HG03342 (cell line): ENCODE data around the gene HOXD3.

Source experiments
- ATAC-seq: cut with Tn5 transposase; IDR thresholded peaks from one replicate; pipeline ENCODE4 v1.9.1; 2021; ENCODE audit warnings: mild to moderate bottlenecking, moderate library complexity; ENCODE audit not compliant: unreplicated experiment

HOXD3 gene

GRCh38 chr2:176148751-176149421 is 8.2 kb upstream of the HOXD3 start:
- no peak for ATAC-seq

- ATAC-seq, result no peak
These were observed 7.6 kb upstream of the HOXD3 start for GRCh38 chr2:176149481-176149938.

GRCh38 chr2:176149939-176150583 is 7.0 kb upstream of the HOXD3 start:
- ATAC-seq, result no peak

GRCh38 chr2:176150584-176151441 is 6.3 kb upstream of the HOXD3 start:
- ATAC-seq, result no peak

GRCh38 chr2:176151442-176152287 is 5.4 kb upstream of the HOXD3 start, which contains the start of gene HOXD4:
Gene HOXD4 (plus strand): TSS chr2:176151550. CDS start chr2:176151634, 84 bp downstream.
- no peak for ATAC-seq

- no peak for ATAC-seq
These were observed 4.5 kb upstream of the HOXD3 start for GRCh38 chr2:176152350-176153181.

GRCh38 chr2:176154576-176155252 is 2.4 kb upstream of the HOXD3 start:
- no peak for ATAC-seq

GRCh38 chr2:176155356-176156044 is 1.6 kb upstream of the HOXD3 start:
- no peak for ATAC-seq

GRCh38 chr2:176156301-176156806 is 753 bp upstream of the HOXD3 start:
- no peak for ATAC-seq

- ATAC-seq, result no peak
These were observed 535 bp downstream of the HOXD3 start for GRCh38 chr2:176157499-176158185.

GRCh38 chr2:176158186-176158591 is 1.1 kb downstream of the HOXD3 start:
- no peak for ATAC-seq

GRCh38 chr2:176158855-176159662 is 2.0 kb downstream of the HOXD3 start:
- no peak for ATAC-seq

GRCh38 chr2:176159663-176160250 is 2.6 kb downstream of the HOXD3 start:
- ATAC-seq, result no peak

- ATAC-seq, result no peak
These were observed 3.3 kb downstream of the HOXD3 start for GRCh38 chr2:176160251-176160985.

- ATAC-seq, result no peak
These were observed 4.1 kb downstream of the HOXD3 start for GRCh38 chr2:176160986-176161824.
